B cell (primary cell): ENCODE measurements around the gene SERPINB6. TPM values are rescaled to one million over a fixed set of nuclear protein-coding genes. Genes with fewer than 3 reads are reported as not detected.
"Not testable (repeated sequence)": the region's sequence is repeated elsewhere in the genome, so short reads cannot be mapped to it uniquely, and the experiment has no call there.

ENCODE experiments used
- ATAC-seq: fragments of 200-7000 bp; cut with Tn5 transposase; one replicate; pipeline ENCODE4 v1.10.0; 2021; ENCODE audit warnings: low read depth, mild to moderate bottlenecking, moderate number of reproducible peaks, moderate library complexity
- CTCF ChIA-PET: fragments of 350-600 bp; sonication (Branson Sonifier 250); formaldehyde crosslinking; loops from one replicate; lab custom pipeline; 2021; ENCODE audit warnings: antibody characterized with exemption, inconsistent platforms; lab: Charles Lee
- POLR2A ChIA-PET: fragments of 350-600 bp; sonication (Branson Sonifier 250); formaldehyde crosslinking; loops from one replicate; lab custom pipeline; 2021; ENCODE audit warnings: antibody characterized with exemption; lab: Charles Lee
- DNase-seq: peaks from one replicate; pipeline ENCODE4 v3.0.0; 2013
- H2AFZ ChIP-seq: 2 replicates; pipeline ENCODE4 v1.6.1; 2012; ENCODE audit warnings: mild to moderate bottlenecking, low read depth, low read length; ENCODE audit not compliant: insufficient read depth, poor library complexity, severe bottlenecking
- H3K27ac ChIP-seq, 2 donors: 1 replicate in 1 of 2; 2 replicates in 1 of 2; pipeline ENCODE4 v1.5.1; 2012 to 2013; ENCODE audit warnings: low read length in 2 of 2, mild to moderate bottlenecking in 2 of 2, moderate library complexity in 1 of 2
- H3K27me3 ChIP-seq, 4 experiments: fragments of 200-600 bp in 1 of 4; sonication (generic) in 1 of 4; replicated peaks in 1 of 4; 1 replicate in 2 of 4; 2 replicates in 2 of 4; pipeline versions ENCODE4 v1.6.1 to v1.7.0; 2013 to 2016; ENCODE audit warnings: low read length in 3 of 4, mild to moderate bottlenecking in 2 of 4, mixed read lengths in 1 of 4, moderate library complexity in 1 of 4; ENCODE audit not compliant: insufficient read depth in 4 of 4, control insufficient read depth in 3 of 4; ENCODE audit errors: control extremely low read depth in 1 of 4
- H3K36me3 ChIP-seq, 2 experiments: replicated peaks in 1 of 2; 1 replicate in 1 of 2; 2 replicates in 1 of 2; pipeline versions ENCODE4 v1.6.1 to v1.7.1; 2013; ENCODE audit warnings: low read length in 1 of 2; ENCODE audit not compliant: insufficient read depth in 2 of 2, control insufficient read depth in 1 of 2; ENCODE audit errors: control extremely low read depth in 1 of 2, extremely low read depth in 1 of 2
- H3K4me1 ChIP-seq, 2 donors: fragments of 200-600 bp in 1 of 2; sonication (generic) in 1 of 2; 1 replicate in 1 of 2; 2 replicates in 1 of 2; pipeline versions ENCODE4 v1.5.1 to v1.6.1; 2013 to 2017; ENCODE audit warnings: low read length in 2 of 2; ENCODE audit not compliant: control insufficient read depth in 2 of 2, insufficient read depth in 2 of 2
- H3K4me2 ChIP-seq: replicated peaks from 2 replicates; pipeline ENCODE3; 2012; ENCODE audit warnings: mild to moderate bottlenecking, low read depth, low read length; ENCODE audit not compliant: poor library complexity, severe bottlenecking
- H3K4me3 ChIP-seq, 5 experiments: fragments of 200-600 bp in 1 of 5; sonication (generic) in 1 of 5; 1 replicate in 3 of 5; 2 replicates in 2 of 5; pipeline versions ENCODE4 v1.5.1 to v1.7.0; 2011 to 2016; ENCODE audit warnings: low read length in 4 of 5, mild to moderate bottlenecking in 4 of 5, low read depth in 2 of 5, control low read depth in 1 of 5, moderate library complexity in 1 of 5; ENCODE audit not compliant: insufficient read depth in 1 of 5; ENCODE audit errors: control extremely low read depth in 1 of 5, extremely low read depth in 1 of 5
- H3K79me2 ChIP-seq: fragments of 200-600 bp; sonication (generic); one replicate; pipeline ENCODE4 v1.6.0; 2016; ENCODE audit warnings: low read length; ENCODE audit not compliant: control insufficient read depth, insufficient read depth
- H3K9ac ChIP-seq: fragments of 200-600 bp; sonication (generic); 2 replicates; pipeline ENCODE4 v1.6.1; 2017; ENCODE audit warnings: mild to moderate bottlenecking, low read length, moderate library complexity
- H3K9me3 ChIP-seq, 3 donors: one replicate each; pipeline versions ENCODE4 v1.6.1 to v1.7.1; 2013; ENCODE audit warnings: low read length in 2 of 3; ENCODE audit not compliant: control insufficient read depth in 2 of 3, insufficient read depth in 1 of 3; ENCODE audit errors: control extremely low read depth in 1 of 3
- H4K20me1 ChIP-seq: 2 replicates; pipeline ENCODE4 v1.6.0; 2012; ENCODE audit warnings: mild to moderate bottlenecking, low read length; ENCODE audit not compliant: insufficient read depth, control insufficient read depth, poor library complexity, severe bottlenecking
- H3K27ac Mint-ChIP-seq: one replicate; pipeline ENCODE4 v1.8.0; 2021; ENCODE audit warnings: mixed read lengths
- H3K27me3 Mint-ChIP-seq: one replicate; pipeline ENCODE4 v1.8.0; 2021; ENCODE audit warnings: mixed read lengths
- H3K4me1 Mint-ChIP-seq: one replicate; pipeline ENCODE4 v1.8.0; 2021; ENCODE audit warnings: mixed read lengths
- H3K4me3 Mint-ChIP-seq: one replicate; pipeline ENCODE4 v1.8.0; 2021; ENCODE audit warnings: mixed read lengths
- H3K9me3 Mint-ChIP-seq: one replicate; pipeline ENCODE4 v1.8.0; 2022; ENCODE audit warnings: mixed read lengths; ENCODE audit not compliant: insufficient read depth
- EZH2 ChIP-seq: IDR thresholded peaks from 2 replicates; pipeline ENCODE4 v1.6.1; 2012; ENCODE audit warnings: borderline replicate concordance, low read depth, mild to moderate bottlenecking, moderate library complexity, low read length; ENCODE audit not compliant: insufficient read depth, poor library complexity, severe bottlenecking
- WGBS: methylation state at CpG from one replicate; pipeline ENCODE4 v1.1.5; 2013; ENCODE audit warnings: missing lambda C conversion rate; ENCODE audit not compliant: insufficient coverage; 5-methylcytosine and 5-hydroxymethylcytosine counted together
- intact Hi-C: fragments of 100-400 bp; cut with micrococcal nuclease; formaldehyde crosslinking; loops from one replicate; pipeline ENCODE4 v1.10.0; 2022
- polyA plus RNA-seq: library from polyadenylated mRNA; depleted of rRNA; stranded (reverse); fragments of >200 nt; gene quantifications from 2 replicates; pipeline ENCODE4 v1.2.3, GENCODE V29; 2012
- total RNA-seq, 2 donors: library from RNA; stranded (reverse); fragments of 120-200 nt in 1 of 2; gene quantifications; 1 replicate in 1 of 2; 2 replicates in 1 of 2; pipeline versions ENCODE4 v1.2.3 to v1.2.4, GENCODE V29; 2013 to 2022
- TF ChIP-seq, protein P1 (sequence below): fragments of 200-600 bp; IDR thresholded peaks from one replicate; pipeline ENCODE4 v1.8.0; 2022; ENCODE audit warnings: antibody characterized with exemption, mild to moderate bottlenecking

SERPINB6 gene
- total and polyA plus RNA-seq, 2 donors (not counting 1 experiment from before 2014, with no cell fraction given), result 35.2 to 58.5 TPM

- H3K4me2 ChIP-seq, result no peak overlapping the region
- CTCF ChIA-PET, result no interaction called here
- H3K79me2 ChIP-seq, result no peaks in the 10 kb centered on the region
- no peaks in the 10 kb centered on the region for H3K27me3 ChIP-seq
- no peak overlapping the region for H3K4me3 Mint-ChIP-seq
- H2AFZ ChIP-seq, result no peak overlapping the region
- no peaks in the 10 kb centered on the region for H3K27me3 Mint-ChIP-seq
- no peak for TF ChIP-seq EZH2
- TF ChIP-seq, protein P1, sequence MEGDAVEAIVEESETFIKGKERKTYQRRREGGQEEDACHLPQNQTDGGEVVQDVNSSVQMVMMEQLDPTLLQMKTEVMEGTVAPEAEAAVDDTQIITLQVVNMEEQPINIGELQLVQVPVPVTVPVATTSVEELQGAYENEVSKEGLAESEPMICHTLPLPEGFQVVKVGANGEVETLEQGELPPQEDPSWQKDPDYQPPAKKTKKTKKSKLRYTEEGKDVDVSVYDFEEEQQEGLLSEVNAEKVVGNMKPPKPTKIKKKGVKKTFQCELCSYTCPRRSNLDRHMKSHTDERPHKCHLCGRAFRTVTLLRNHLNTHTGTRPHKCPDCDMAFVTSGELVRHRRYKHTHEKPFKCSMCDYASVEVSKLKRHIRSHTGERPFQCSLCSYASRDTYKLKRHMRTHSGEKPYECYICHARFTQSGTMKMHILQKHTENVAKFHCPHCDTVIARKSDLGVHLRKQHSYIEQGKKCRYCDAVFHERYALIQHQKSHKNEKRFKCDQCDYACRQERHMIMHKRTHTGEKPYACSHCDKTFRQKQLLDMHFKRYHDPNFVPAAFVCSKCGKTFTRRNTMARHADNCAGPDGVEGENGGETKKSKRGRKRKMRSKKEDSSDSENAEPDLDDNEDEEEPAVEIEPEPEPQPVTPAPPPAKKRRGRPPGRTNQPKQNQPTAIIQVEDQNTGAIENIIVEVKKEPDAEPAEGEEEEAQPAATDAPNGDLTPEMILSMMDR, result no peak
- H4K20me1 ChIP-seq, result no peaks in the 10 kb centered on the region
- H3K4me3 ChIP-seq, result no peak overlapping the region
- no peak overlapping the region for H3K9ac ChIP-seq
- H3K9me3 Mint-ChIP-seq, result peaks cover 2% of the 10 kb centered on the region
- 97% methylated on average over 9 of the region's 9 CpGs for WGBS
- intact Hi-C loops, result no loop called here
- no peak overlapping the region for H3K27ac Mint-ChIP-seq
- DNase-seq, result no peak
- ATAC-seq, result no peak
- H3K9me3 ChIP-seq, result peaks cover 0 to 7% (median 6%) of the 10 kb centered on the region in 3 donors
- H3K4me1 Mint-ChIP-seq, result peaks cover 4% of the 10 kb centered on the region
- H3K27ac ChIP-seq, result no peak overlapping the region
- POLR2A ChIA-PET, result no interaction called here
- peaks cover 0 to 16% of the 10 kb centered on the region in 2 experiments for H3K36me3 ChIP-seq
- no peaks in the 10 kb centered on the region for H3K4me1 ChIP-seq
Measured at GRCh38 chr6:3005874-3006273, 34.5 kb upstream of the SERPINB6 start.

DNA sequence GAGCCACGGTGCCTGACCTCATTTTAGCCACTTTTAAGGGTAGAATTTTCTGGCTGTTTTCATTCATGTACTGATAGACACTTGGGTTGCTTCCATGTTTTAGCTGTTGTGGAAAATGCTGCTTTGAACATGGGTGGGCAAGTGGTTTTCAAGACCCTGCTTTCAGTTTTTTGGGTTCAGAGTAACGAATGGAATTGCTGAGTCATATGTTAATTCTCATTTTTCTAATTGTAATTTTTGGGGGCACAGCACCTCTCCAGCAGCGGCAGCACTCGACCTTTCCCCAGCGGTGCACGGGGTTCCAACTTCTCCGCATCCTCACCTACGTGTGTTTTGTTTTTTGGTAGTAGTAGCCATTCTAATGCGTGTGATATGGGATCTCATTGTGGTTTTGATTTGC is 33.7 kb upstream of the SERPINB6 start:
- DNase-seq (no peak), ATAC-seq (no peak)
- Histone ChIP-seq H3K79me2 (no peaks in the 10 kb centered on the region), H3K9ac (no peak overlapping the region), H3K4me3 (no peak overlapping the region), H3K27ac (no peak overlapping the region), H3K9me3 (no peaks in the 10 kb centered on the region), H4K20me1 (no peaks in the 10 kb centered on the region), H3K4me2 (no peak overlapping the region), H3K27me3 (no peaks in the 10 kb centered on the region), H3K36me3 (peaks cover 0 to 15% of the 10 kb centered on the region in 2 experiments), H2AFZ (no peak overlapping the region), H3K4me1 (peaks cover 4 to 7% of the 10 kb centered on the region in 2 donors)
- Mint-ChIP-seq H3K27ac (no peak overlapping the region), H3K4me1 (peaks cover 6% of the 10 kb centered on the region), H3K4me3 (no peak overlapping the region), H3K27me3 (no peaks in the 10 kb centered on the region), H3K9me3 (peaks cover under 1% of the 10 kb centered on the region)
- 60% methylated on average over 1 of the region's 9 CpGs for WGBS
- ChIA-PET CTCF (no interaction called here), POLR2A (no interaction called here)
- intact Hi-C loops, result no loop called here
- TF ChIP-seq, protein P1, result no peak
- no peak for TF ChIP-seq EZH2

DNA sequence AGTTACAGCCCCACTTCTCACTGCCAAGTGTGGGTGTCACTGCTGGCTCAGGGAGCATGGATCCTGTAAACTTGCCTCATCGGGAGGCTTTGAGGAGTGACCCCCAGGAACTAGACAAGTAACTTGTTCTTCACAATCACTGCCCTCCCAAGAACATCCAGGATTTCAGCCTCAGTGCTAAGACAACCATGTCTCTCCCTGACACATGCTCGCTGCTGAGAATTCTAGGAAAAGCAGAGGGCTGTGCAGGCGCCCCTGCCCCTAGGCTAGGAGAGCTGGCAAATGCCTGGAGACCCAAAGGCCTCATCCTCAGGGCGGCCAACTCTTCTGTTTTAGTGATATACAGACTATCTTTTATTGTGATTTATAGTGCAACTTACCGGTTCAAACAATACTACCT is 31.9 kb upstream of the SERPINB6 start:
- H3K27ac Mint-ChIP-seq, H3K4me2 ChIP-seq, H3K27ac ChIP-seq, intact Hi-C loops, H3K9me3 Mint-ChIP-seq, DNase-seq, H3K4me3 Mint-ChIP-seq, H3K27me3 ChIP-seq, H3K9me3 ChIP-seq, POLR2A ChIA-PET, ATAC-seq, H3K4me3 ChIP-seq, H2AFZ ChIP-seq, H3K79me2 ChIP-seq, H3K9ac ChIP-seq, H3K27me3 Mint-ChIP-seq, H4K20me1 ChIP-seq: not testable (repeated sequence)
- peaks cover 0 to 11% of the 10 kb centered on the region in 2 experiments for H3K36me3 ChIP-seq
- H3K4me1 Mint-ChIP-seq, result peaks cover 17% of the 10 kb centered on the region
- WGBS, result 100% methylated on average over 1 of the region's 5 CpGs
- CTCF ChIA-PET, result interaction anchor here (3.0 kb wide), 1 partner anchor 17 kb away, joined by 16 read pairs; no protein-coding TSS in a partner anchor
- peaks cover 11 to 21% of the 10 kb centered on the region in 2 donors for H3K4me1 ChIP-seq
